22Rv1 (cell line): Measurements from ENCODE around the gene VAMP1.

Experiments used
- ZFX ChIP-seq: fragments of 450-650 bp; IDR thresholded peaks from 2 replicates; pipeline ENCODE4 v1.6.1; 2017; ENCODE audit warnings: antibody characterized with exemption, borderline replicate concordance
- TF ChIP-seq, protein P1 (sequence below): fragments of 450-650 bp; IDR thresholded peaks from 2 replicates; pipeline ENCODE4 v1.5.1; 2017; ENCODE audit warnings: mild to moderate bottlenecking

DNA sequence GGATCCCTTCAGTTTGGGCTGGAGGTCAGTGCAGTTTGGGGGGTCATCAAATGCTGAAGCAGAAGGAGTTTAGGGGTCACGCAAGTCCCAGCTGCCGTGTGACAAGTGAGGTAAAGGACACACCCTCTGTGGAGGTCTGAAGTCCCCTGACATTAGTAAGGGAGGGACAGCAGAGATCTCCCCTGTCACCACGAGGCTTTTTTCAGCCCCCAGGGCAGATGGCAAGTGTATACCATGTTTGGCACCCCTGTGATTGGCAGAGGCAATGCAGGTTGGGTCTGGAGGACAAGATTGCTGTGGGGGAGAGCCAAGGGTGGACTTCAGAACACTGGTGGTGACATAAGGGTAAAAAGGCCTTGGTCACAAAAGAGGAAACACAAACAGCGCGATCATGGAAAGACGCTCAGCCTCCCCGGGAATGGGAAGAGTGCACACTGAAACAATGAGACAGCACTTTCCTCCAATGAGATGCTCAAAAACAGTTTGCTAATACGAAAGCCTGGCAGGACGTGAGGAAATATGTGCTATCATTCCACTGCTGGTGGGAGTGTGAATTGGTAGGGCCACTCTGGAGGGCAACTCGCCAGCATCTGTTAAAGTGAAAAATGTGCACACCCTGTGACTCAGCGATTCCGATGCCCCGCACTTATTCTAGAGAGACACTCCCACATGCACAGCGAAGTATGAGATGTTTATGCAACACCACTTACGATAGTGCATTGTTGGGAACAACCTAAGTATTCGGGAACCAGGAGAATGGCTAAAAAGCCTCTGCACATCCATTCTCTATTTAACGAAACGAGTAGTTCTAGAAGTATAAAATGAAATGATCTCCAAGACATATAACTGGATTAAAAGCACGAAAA is 40.1 kb downstream of the VAMP1 start:
- TF ChIP-seq, protein P1, sequence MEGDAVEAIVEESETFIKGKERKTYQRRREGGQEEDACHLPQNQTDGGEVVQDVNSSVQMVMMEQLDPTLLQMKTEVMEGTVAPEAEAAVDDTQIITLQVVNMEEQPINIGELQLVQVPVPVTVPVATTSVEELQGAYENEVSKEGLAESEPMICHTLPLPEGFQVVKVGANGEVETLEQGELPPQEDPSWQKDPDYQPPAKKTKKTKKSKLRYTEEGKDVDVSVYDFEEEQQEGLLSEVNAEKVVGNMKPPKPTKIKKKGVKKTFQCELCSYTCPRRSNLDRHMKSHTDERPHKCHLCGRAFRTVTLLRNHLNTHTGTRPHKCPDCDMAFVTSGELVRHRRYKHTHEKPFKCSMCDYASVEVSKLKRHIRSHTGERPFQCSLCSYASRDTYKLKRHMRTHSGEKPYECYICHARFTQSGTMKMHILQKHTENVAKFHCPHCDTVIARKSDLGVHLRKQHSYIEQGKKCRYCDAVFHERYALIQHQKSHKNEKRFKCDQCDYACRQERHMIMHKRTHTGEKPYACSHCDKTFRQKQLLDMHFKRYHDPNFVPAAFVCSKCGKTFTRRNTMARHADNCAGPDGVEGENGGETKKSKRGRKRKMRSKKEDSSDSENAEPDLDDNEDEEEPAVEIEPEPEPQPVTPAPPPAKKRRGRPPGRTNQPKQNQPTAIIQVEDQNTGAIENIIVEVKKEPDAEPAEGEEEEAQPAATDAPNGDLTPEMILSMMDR: no peak
- TF ChIP-seq ZFX: no peak
